HG03097 (cell line): Measurements from ENCODE around the gene OSCP1.
A peak's percentile ranks its signal among the peaks of the same experiment; 100 is the strongest.

ENCODE experiments used
- ATAC-seq: cut with Tn5 transposase; IDR thresholded peaks from one replicate; pipeline ENCODE4 v1.9.1; 2021; ENCODE audit not compliant: unreplicated experiment, low FRiP score

The OSCP1 gene

DNA sequence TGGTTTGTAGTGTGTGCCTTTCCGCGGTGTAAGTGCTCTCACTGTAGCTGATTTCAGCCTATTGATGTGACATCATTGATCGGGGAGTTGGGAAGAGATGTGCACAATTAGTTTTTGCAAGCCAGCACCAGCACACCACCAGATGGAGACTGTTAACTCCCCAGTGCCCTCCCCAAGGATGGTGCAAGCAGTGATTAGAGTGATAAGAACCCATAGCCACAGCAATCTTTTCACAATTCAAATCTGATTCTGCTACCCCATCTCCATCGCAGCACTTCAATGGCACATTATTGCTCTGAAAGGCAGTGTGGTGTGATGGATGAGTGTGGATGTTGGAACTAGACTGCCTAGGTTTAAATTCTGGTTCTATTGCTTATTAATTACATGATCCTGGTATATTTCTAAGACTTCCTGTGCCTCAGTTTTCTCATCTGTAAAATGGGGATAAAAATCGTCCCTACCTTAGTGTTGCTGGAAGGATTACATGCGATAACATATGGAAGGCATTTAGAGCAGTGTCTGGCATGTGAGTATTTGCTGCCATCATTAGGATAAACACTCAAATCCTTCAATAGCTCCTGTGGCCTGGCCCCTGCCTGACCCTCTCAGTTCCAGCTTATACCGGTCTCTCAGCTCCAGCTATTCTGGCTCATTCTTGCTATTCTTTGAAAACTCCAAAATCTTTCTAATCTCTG is 25.8 kb upstream of the OSCP1 start:
- no peak for ATAC-seq

DNA sequence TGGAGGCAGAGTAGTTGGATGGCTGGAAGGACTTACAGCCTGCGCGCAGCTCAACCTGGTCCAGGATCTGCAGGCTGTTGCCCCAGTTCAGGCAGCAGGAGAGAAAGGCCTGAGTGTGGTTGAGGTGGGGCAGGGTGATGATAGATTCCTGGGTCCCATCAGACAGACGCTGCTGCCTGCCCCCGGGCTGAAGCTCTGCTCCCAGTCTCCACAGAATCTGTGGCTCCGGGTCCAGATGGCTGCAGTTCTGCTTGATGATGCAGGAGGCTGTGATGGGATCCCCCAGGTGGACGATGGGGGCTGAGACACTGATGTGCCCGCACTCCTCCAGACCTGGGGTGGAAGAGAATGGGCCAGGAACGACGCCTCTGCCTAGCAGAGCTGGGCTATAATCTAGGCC is 25.1 kb upstream of the OSCP1 start:
- ATAC-seq, result no peak

GRCh38 chr1:36472656-36473055 is 22.4 kb upstream of the OSCP1 start:
- ATAC-seq, result no peak

- ATAC-seq, result no peak
Observed at GRCh38 chr1:36471830-36472641, 21.8 kb upstream of the OSCP1 start.

DNA sequence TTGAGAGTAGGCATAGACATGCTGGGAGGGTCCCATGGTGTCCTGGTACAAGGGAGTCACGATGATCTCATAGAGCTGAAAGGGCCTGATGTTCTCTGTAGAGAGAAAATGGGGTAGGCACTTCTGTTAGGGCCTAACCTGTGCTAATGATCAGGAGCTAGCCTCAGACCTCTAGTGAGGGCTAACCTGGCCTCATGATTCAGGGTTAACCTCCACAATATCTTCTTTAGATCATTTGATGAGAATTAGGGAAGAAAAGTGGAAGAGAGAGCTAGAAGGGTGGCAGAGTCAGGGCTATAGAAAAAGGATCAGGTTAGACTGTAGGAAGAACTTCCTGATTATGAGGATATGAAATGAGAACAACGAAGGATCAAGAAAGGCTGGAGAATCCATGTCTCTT is 18.9 kb upstream of the OSCP1 start:
- no peak for ATAC-seq

GRCh38 chr1:36467700-36468455 is 17.6 kb upstream of the OSCP1 start:
- ATAC-seq, result no peak

- no peak for ATAC-seq
Observed at GRCh38 chr1:36467027-36467410, 16.8 kb upstream of the OSCP1 start.

- no peak for ATAC-seq
Observed at GRCh38 chr1:36466370-36467026, 16.2 kb upstream of the OSCP1 start.

DNA sequence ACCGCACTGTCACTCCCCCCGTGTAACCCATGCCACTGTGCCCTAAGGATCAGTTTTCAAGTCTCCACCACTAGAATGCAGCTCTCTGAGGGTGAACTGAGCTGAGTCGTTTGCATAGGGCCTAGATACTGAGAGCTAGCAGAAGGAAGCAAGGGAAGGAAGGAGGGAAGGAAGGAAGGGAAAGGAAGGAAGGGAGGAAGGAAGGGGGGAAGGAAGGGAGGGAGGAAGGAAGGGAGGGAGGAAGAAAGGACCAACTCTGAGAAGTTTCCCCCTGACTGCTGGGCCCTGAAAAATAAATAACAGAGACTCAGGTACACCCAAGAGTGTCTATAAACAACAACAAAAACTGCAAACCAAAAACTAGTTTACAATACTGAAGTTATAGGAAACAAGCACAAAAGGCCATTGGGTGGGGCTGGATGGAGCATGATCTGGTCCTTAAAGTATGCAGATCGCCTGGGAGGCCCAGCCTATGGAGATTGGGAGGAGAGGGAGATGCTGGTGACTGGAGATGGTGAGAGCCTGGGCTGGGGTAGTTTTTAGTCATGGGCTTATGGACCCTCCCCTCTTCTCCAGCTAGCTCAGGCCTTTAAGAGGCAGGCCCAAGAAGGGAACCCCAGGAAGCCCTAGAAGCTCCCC is 15.6 kb upstream of the OSCP1 start:
- ATAC-seq, result no peak

- ATAC-seq, result no peak
Observed at GRCh38 chr1:36464605-36465393, 14.5 kb upstream of the OSCP1 start.

GRCh38 chr1:36463803-36464604 is 13.8 kb upstream of the OSCP1 start, which contains the start of gene MRPS15:
Gene MRPS15 (minus strand): TSS chr1:36464384. CDS start chr1:36464275, 109 bp downstream.
- ATAC-seq, result peak; percentile 86

DNA sequence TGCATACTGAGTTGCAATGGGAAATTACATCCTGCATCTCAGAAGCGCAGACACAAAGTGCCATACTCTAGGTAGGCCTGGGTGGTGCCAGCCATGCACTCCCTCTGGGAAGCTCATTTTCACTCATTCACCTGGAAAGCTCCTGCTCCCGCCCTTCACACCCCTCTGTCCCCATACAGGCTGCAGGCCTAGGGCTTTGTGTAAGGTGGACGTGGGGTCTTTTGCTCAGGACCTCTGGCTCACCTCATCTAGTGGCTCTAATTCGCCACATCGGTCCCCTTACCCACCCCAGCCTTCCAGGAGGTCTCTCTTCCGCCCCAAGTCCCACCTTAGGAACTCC is 13.2 kb upstream of the OSCP1 start:
- no peak for ATAC-seq

DNA sequence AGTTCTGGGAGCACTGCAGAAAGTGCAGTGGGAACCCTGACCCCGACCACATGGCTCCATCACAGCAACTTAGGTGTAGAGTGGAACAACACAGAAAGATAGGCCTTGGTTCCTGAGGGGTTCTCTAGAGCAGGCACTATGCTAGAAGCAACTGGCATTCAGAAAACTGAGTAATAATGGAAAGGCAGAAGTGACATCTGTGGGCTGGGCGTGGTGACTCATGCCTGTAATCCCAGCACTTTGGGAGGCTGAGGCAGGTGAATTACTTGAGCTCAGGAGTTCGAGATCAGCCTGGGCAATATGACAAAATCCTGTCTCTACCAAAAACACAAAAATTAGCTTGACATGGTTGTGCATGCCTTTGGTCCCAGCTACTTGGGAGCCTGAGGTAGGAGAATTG is 8.7 kb upstream of the OSCP1 start:
- ATAC-seq, result no peak

DNA sequence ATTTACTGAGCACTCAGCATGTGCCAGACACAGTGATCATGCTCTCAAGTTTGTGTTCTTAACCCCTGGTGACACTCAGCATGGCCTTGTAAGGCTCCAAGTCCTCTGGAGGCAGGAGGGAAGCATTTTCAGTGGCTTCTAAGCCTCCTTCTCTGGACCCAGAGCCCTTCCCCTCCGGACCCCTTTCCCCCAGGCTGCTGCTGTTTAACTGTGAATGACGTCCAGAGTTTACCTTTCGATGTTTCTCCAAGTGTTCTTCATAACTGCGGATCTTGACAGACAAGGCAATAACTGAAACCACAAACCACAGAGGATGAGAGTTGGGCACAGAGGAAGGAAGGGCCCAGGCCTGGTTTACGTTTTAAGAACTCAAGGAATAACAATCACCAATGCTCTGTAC is 7.4 kb upstream of the OSCP1 start:
- ATAC-seq, result no peak

DNA sequence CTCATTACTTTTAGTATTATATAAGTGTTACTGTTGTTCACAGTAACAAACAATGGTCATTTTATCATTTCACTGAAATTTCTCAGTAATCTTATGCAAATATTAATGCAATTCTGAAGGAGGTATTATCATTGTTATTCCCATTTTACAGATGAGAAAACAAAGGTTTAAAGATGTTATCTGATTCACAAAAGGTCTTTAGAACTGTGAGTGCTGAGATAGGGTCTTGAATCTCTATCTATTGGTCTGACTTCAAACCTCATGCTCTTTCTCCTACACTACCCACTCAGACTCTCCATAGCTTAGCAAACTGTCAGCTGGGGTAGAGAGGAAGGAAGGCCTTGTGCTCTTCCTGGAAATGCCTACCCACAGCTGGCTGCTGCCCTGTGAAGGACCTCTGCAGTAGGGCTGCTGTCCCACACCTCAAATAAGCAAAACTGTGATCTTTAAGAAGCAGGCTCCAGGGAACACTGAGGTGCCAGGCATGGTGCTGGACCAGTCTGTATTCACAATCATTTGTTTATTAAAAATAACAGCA is 6.2 kb upstream of the OSCP1 start:
- ATAC-seq, result no peak

GRCh38 chr1:36455386-36455785 is 5.1 kb upstream of the OSCP1 start:
- ATAC-seq, result no peak

DNA sequence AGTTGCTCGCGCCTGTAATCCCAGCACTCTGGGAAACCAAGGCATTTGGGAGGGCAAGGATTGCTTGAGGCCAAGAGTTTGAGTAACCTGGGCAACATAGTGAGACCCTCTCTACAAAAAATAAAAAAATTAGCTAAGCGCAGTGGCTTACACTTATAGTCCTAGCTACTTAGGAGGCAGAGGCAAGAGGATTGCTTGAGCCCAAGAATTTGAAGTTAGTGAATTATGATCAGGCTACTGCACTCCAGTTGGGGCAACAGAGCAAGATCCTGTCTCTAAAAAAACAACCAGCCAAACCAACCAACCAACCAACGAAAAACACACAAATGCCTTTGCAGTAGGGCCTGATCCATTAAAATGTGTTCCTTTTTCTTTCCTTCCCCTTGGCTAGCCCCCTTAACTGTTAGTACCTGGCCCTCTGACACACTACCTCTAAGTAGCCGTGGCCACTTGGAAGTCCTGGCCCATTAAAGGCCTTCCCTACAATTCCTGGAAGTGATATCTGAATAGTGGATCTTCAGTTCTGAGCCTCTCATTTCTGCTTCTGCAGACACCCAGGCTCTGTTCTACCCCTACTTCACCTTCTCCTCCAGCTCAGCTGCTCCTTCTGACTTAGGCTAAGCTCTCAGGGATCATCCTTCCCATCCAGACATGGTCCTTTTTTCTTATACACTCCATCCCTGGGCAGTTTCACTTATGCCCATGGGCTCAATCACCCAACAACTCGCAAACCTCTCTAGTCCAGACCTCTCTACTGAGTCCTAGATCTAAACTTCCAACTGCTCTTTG is 3.5 kb upstream of the OSCP1 start:
- ATAC-seq, result no peak

DNA sequence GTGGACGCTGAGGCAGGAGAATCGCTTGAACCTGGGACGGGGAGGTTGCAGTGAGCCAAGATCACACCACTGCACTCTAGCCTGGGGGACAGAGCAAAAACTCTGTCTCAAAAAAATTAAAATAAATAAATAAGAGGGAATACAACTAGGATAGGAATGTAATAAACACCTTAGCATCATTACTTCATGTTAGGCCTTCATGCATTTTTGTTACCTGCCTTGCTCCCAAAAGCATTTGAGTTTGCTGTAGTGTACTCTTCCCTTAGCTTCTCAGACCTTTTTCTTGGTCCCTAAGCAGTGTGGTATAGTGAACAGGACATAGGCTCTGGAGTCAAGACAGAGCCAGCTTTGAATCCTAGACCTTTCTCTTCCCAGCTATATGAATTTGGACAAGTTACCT is 2.8 kb upstream of the OSCP1 start:
- no peak for ATAC-seq
